Measurements from ENCODE around the gene PARVG. TPM values are rescaled to one million over a fixed set of nuclear protein-coding genes. Genes with fewer than 3 reads are reported as not detected.

Gene PARVG
- total RNA-seq, 1 donor from 2014 or later: 0.34 TPM

DNA sequence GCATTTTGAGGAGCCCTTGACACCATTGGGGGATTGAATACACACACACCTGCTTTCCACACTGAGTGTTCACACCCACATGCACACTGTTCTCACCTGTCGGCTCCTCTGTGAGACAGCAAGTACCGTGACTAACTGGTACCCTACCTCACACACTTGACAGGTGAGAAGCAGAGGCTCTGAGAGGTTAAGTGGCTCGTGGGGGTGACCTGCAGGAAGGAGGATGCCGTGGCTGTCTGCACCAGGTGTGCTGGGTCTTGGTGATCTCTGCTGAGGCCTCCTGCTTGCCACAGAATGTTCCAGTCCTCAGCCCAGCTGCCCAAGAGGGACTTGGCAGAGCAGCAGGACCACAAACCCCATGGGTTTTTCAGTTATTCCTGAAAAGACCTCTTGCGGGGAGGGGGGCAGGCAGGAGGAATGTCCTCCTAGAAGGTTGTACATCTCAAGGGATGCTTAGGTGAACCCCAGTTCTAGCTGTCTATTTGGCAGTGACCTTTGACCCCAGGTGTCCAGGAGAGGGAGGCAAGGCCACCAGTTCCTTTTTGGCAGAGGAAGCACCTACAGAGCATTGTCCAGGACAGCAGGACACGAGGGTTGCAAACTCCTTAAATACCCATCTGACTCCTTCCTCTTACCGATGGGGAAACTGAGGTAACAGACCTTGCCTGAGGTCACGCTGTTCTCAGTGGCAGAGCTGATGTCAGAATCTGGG lies 66.0 kb downstream of the PARVG start:
- no peak for DNase-seq

- no peak for DNase-seq
Observed at GRCh38 chr22:44247346-44247745, 66.6 kb downstream of the PARVG start.

DNA sequence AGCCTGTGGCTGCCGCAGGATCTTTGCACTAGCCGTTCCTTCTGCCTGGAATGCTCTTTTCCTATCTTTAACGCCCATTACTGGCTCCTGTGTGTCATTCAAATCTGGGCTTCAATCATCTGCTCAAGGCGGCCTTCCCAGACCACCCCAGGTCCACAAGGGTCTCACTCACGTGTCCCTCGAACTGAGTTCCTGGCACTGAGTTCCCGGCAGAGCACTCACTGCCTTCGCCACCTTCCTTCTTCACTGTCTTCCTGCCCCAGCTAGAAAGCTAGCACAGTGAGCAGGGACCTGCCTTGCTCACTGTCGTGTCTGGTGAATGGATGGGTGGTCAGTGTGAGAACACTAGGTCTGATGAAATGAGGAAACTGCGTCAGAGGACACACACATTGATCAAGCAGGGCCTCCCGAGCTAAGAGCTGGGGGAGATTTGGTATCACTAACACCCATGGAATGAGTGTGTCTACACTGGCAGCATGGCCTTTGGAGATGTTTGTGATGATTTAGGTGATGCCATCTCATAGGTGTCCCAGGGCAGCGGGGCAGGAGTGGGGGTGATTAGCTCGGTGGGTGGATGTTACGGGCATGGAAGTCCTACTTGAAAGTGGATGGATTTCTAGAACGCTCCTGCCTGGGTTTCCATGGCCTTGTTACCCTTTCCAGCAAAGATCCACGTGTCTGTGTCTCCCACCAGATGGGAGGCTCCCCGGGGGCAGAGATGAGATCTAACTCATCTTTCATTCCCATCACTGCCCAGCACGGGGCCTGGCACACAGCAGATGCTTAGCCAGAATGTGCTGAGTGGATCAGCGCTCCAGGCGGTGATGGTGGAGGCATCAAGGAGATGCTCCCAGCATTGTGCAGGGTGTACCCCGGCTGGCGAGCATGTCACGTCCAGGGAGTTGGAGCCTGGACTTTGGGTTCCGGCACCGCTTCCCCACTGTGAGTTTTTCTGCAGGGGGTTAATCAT lies 67.5 kb downstream of the PARVG start:
- DNase-seq: no peak

- DNase-seq: no peak
Observed at GRCh38 chr22:44248926-44249325, 68.2 kb downstream of the PARVG start.

GRCh38 chr22:44249376-44250147 lies 68.8 kb downstream of the PARVG start:
- no peak for DNase-seq

GRCh38 chr22:44254811-44255210 lies 74.1 kb downstream of the PARVG start:
- DNase-seq: no peak

GRCh38 chr22:44256085-44256484 lies 75.4 kb downstream of the PARVG start:
- DNase-seq: no peak

DNA sequence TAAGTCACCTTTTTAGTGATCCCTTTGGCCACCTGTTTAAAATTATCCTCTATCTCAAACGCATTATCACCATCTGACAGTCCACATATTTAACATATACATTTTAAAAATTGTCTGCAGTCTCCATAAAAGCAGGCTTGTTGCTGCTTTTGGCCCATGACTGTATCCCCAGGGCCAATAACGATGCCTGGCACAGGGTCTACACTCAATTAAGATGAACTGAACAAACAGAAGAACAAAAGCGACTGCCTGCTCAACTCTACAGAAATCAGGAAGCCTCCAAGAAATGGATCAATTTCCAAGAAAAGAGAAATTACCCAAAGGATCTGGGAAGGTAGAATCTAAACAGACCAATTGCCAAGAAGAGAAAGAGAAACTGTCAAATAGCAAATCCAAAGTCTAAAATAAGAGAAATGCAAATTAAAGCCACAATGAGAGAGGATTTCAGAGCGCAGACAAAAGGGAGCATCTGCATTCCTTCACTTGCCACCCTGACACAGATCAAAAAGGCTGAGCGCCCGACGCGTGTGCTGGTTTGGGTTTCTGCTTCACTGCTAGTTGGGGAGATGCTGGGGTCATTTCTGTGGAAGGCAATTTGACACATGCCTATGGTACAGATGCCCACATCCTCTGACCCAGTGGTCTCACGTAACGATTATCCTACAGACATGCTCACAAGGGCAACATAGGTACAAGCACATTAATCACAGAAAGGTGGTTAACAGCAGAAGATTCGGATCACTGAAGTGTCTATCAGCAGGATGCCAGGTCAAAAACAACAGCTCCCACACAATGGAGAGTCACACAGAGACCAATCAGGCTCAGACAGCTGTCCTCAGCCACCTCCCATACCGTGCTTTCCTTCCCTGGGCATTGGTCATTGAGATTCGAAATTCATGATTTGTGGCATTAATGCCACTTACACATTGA lies 76.1 kb downstream of the PARVG start:
- DNase-seq: no peak

Other genes starting within 250 kb of the PARVG start
- 53.6 and 57.9 TPM in 2 replicates for gene SAMM50, start 225.5 kb upstream of the PARVG start, total RNA-seq
- 102 and 247 TPM in 2 replicates for gene PARVB, start 156.6 kb upstream of the PARVG start, total RNA-seq
- not detected in 2 replicates for gene SHISAL1, start 132.0 kb downstream of the PARVG start, total RNA-seq

All from dermis blood vessel endothelial cell (primary cell).